Gastrocnemius medialis (tissue), 4 donors: ENCODE data around the gene EPHA2.

Source experiments
- CTCF ChIP-seq, 5 experiments: fragments of 450-650 bp in 3 of 5; fragments of 200-600 bp in 2 of 5; sonication (generic) in 2 of 5; IDR thresholded peaks in 4 of 5; conservative IDR thresholded peaks in 1 of 5; 1 replicate in 4 of 5; 2 replicates in 1 of 5; pipeline ENCODE4 v1.5.1; 2016 to 2019; ENCODE audit warnings: antibody characterized with exemption in 5 of 5, mild to moderate bottlenecking in 3 of 5, moderate library complexity in 3 of 5
- POLR2A ChIP-seq, 2 donors: fragments of 450-650 bp; IDR thresholded peaks; one replicate each; pipeline ENCODE4 v1.6.1; 2017; ENCODE audit warnings: antibody characterized with exemption in 2 of 2, mild to moderate bottlenecking in 2 of 2, moderate library complexity in 2 of 2

GRCh38 chr1:16189003-16189402 is 33.1 kb upstream of the EPHA2 start:
- TF ChIP-seq POLR2A (IDR thresholded peaks at IDR 0.05): no peak
- TF ChIP-seq CTCF (IDR thresholded peaks at IDR 0.05 in 4 of 5, conservative IDR thresholded peaks at IDR 0.05 in 1 of 5): no peak
